GM10248 (cell line): Measurements from ENCODE around the gene KRCC1.
"Not testable (repeated sequence)": the region's sequence is repeated elsewhere in the genome, so short reads cannot be mapped to it uniquely, and the experiment has no call there.

Experiments used
- CTCF ChIA-PET: fragments of 300-600 bp; sonication (Branson Sonifier 250); formaldehyde crosslinking; extraction: SDS; loops from one replicate; lab custom pipeline; 2021; ENCODE audit warnings: antibody characterized with exemption; lab: Yijun Ruan, JAX
- POLR2A ChIA-PET: fragments of 350-650 bp; sonication (Branson Sonifier 250); formaldehyde crosslinking; extraction: SDS; loops from one replicate; lab custom pipeline; 2020; ENCODE audit warnings: antibody characterized with exemption; lab: Yijun Ruan, JAX
- DNase-seq: peaks from one replicate; pipeline ENCODE4 v3.0.0; 2012; ENCODE audit errors: extremely low spot score
- TF ChIP-seq, protein P1 (sequence below): IDR thresholded peaks from 2 replicates; pipeline ENCODE4 v1.5.1; 2012; ENCODE audit warnings: mild to moderate bottlenecking, low read depth; ENCODE audit errors: extremely low read depth, missing control alignments, control extremely low read depth

Gene KRCC1

DNA sequence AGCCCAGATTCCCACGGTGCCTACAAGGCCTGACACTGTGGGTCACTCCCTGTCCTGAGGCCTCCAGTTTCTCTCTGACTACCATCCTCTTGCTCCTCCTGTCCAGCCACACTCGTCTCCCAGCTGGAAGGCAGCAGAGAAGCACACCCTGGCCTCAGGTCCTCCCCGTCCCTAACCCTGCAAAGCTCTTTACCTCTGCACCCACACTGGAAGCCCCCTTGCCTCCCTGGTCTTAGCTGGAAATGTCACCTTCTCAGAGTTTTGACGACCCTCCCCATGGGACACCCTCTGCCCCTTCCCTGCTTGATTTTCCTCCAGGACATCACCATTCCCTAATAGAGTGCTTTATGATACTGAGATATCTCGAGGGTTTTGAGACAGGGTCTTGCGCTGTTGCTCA lies 49.8 kb downstream of the KRCC1 start:
- ChIA-PET CTCF (no interaction called here), POLR2A (no interaction called here)
- no peak for DNase-seq
- TF ChIP-seq, protein P1, sequence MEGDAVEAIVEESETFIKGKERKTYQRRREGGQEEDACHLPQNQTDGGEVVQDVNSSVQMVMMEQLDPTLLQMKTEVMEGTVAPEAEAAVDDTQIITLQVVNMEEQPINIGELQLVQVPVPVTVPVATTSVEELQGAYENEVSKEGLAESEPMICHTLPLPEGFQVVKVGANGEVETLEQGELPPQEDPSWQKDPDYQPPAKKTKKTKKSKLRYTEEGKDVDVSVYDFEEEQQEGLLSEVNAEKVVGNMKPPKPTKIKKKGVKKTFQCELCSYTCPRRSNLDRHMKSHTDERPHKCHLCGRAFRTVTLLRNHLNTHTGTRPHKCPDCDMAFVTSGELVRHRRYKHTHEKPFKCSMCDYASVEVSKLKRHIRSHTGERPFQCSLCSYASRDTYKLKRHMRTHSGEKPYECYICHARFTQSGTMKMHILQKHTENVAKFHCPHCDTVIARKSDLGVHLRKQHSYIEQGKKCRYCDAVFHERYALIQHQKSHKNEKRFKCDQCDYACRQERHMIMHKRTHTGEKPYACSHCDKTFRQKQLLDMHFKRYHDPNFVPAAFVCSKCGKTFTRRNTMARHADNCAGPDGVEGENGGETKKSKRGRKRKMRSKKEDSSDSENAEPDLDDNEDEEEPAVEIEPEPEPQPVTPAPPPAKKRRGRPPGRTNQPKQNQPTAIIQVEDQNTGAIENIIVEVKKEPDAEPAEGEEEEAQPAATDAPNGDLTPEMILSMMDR: no peak

DNA sequence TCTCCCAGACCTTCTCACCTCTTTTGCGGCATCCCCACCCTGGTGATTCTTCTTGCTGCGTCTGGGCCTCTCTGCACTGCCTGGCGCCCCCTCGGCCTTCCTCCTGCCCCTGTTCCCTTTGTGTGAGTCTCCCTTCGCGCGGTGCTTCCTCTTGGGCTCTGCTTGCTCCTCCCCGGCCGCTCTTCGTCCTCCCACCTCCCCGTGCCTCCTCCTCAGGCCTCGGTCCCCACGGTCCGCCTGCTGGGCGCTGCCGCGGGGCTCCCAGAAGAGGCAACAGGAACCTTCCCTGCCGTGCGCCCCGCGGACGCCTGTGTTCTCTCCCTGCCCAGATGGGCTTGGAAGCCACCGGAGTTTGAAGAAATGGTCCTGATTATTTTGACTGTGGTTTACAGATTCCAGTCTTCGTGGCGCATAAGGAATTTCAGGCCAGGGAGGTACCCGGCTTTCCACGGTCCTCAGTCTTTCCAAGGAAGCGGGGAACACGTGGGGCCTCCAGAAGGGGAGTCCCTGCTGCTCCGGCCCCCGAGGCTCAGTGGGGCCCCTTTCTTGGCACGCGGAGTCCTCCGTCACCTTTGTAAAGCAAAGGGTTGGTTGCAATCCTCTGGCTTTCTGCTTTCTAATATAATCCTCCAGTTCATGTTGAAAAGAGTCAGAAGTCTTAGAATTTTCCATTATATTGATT lies 52.4 kb downstream of the KRCC1 start:
- TF ChIP-seq, protein P1: no peak
- DNase-seq: no peak
- ChIA-PET POLR2A (no interaction called here), CTCF (interaction anchor here (1.4 kb wide), 1 partner anchor 13 kb away, joined by 9 read pairs; the partner anchor contains the start of gene RNU2-63P)

DNA sequence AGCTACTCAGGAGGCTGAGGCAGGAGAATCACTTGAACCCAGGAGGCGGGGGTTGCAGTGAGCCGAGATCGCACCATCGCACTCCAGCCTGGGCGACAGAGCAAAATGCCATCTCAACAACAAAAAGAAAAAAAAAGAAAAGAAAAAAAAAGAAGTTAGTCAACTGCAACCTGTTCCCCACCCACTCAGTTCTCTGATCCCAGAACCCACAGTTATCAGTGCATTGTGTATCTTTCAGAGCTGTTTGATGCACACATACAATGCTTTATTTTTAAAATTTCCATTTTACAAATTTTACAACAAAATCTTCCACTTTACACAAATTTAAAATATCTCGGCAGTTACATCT lies 53.2 kb downstream of the KRCC1 start:
- DNase-seq: no peak
- CTCF ChIA-PET: interaction anchor here (0.9 to 6.2 kb wide), 8 partner anchors 10 to 52 kb away, joined by 3 to 35 read pairs (median 5); partner anchors contain the start of gene RNU2-63P
- TF ChIP-seq, protein P1: no peak
- POLR2A ChIA-PET: no interaction called here

DNA sequence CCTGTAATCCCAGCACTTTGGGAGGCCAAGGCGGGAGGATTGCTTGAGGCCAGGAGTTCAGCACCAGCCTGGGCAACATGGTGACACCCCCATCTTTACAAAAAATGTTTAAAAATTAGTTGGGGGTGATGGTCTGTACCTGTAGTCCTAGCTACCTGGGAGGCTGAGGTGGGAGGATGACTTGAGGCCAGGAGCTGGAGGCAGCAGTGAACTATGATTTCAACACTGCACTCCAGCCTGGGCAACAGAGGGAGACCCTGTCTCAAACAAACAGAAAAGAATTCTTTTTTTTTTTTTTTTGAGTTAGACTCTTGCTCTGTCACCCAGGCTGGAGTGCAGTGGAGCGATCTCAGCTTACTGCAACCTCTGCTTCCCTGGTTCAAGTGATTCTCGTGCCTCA lies 55.1 kb downstream of the KRCC1 start:
- DNase-seq, POLR2A ChIA-PET: not testable (repeated sequence)
- CTCF ChIA-PET: interaction anchor here (1.6 to 6.2 kb wide), 3 partner anchors 11 to 54 kb away, joined by 3 to 35 read pairs (median 5); no protein-coding TSS in a partner anchor

DNA sequence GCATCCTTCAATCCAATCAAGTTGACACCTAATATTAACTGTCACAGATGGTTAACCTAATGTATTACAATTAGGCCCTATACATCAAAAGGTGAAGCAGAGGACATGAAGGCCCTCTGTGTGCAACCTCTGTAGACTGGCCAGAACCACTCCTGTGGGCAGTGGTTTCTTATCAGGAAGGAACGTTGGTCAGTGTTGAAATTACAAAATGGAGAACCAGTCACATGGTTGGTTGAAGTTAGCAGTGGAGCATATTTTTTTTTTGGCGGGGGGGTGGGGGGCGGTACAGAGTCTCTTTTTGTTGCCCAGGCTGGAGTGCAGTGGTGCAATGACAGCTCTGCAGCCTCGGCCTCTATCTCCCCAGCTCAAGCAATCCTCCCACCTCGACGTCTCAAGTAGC lies 59.0 kb downstream of the KRCC1 start:
- ChIA-PET CTCF (interaction anchor here (6.2 kb wide), 1 partner anchor 15 kb away, joined by 35 read pairs; no protein-coding TSS in a partner anchor), POLR2A (no interaction called here)

DNA sequence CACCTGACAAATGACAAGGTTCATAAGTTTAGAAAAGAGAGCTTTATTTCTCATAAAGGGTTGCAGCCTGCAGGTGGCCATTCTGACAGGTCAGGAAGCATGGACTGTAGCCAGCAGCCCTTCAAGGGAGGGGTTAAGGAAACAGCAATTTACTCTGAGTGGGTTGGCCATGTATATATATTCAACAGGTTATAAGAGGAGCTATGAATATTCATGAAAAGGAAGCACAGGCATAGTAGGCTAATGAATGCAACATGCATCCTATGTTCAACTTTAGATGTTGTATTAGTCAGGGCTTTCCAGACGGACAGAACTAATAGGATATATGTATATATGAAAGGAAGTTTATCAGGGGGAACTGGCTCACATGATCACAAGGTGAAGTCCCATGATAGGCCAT lies 59.8 kb downstream of the KRCC1 start:
- ChIA-PET POLR2A (no interaction called here), CTCF (no interaction called here)
- TF ChIP-seq, protein P1: no peak
- no peak for DNase-seq

More for the DNA sequence above, 59.0 kb downstream of the KRCC1 start:
- DNase-seq: no peak
- TF ChIP-seq, protein P1: no peak

DNA sequence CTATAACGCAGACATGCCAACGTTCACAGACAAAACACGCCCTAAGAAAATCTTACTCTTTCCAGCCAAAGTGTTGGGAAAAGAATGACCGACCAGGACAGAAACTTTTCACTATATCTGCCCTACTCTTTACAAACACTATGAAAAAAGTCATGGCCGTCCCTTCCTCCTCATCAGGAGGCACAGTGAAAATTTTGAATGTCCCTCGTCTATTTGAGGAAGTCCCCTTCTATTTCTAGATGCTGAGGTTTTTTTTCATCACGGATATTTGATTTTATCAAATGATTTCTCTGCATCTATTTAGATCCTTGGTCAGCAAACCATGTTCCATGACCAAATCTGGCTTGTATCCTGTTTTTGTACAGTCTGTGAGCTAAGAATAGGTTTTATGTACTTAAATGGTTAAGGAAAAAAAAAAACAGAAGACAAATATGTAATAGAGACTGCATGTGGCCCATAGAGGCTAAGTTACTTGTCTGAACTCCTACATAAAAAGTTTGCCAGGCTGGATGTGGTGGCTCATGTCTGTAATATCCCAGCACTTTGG lies 61.2 kb downstream of the KRCC1 start:
- DNase-seq, CTCF ChIA-PET, POLR2A ChIA-PET: not testable (repeated sequence)

DNA sequence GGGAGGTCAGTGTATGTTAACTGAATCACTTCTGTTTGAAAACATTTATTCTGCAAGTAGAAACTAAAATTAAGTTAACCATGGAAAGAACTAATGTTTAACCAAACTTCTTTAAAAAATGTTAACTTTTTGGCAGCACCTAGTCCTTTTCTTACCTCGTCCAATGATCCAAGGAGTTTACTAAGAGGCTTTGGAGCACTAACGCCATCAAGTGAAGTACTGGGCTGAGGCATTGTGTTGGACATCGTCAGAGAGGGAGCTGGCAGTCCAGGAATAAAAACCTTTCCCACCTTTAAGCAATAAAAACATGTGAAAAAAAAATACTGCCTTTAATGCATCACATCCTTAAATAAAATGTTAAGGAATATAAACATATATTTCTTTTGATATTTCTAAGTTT lies 63.0 kb downstream of the KRCC1 start:
- CTCF ChIA-PET, POLR2A ChIA-PET, DNase-seq: not testable (repeated sequence)

DNA sequence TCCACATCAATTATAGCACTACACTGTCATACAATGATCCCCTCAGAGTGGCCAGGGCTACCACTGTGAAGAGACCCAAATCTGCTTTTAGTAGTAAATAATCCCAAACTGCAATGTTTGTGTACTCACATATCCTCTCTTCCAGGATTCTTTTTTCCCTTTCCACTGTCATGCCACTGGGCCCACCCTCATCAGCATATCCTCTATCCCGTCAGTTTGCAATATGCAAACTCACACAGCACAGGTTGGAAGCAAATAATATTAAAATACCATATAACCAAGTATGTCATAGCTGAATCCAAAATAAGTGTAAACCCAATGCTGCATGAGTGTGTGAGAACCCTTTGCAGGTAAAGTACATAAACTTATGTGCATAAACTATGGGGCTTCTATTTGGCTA lies 68.1 kb downstream of the KRCC1 start:
- POLR2A ChIA-PET, DNase-seq, CTCF ChIA-PET: not testable (repeated sequence)

DNA sequence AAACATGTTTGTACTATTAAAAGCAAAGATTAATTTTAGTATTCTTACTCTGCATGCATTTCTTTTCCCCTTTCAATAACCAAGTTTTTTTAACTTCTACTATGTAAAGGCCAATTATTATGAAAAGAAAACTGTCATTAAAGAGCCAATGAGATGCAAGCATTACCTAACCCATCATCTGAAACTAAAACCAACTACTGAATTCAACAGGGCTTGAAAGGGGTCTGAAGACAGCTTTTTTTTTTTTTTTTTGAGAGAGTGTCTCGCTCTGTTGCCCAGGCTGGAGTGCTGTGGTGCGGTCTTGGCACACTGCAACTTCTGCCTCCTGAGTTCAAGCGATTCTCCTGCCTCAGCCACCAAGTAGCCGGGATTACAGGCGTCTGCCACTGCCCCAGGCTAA lies 69.7 kb downstream of the KRCC1 start:
- CTCF ChIA-PET, POLR2A ChIA-PET, DNase-seq: not testable (repeated sequence)

DNA sequence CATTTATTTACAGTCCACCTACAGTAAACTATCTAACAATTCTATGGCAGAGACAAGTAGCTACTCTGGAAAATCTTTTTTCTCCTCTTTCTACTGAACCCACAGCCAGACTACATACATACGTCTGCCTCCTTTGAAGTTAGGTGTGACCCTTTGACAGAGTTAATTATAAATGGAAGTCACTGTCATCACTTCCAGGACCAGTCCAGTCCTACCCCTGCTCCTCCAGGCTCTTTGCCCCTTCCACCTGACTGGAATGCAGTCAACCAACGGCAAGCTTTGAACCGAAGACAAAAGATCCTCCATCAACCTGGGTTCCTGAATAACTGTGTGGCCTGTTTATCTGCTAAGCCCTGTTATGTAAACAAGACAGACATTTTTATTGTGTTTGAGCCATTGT lies 74.4 kb downstream of the KRCC1 start:
- CTCF ChIA-PET, DNase-seq, POLR2A ChIA-PET: not testable (repeated sequence)
